ENCODE measurements around the gene ZNF213.

Gene ZNF213
- total RNA-seq = 8.1 reads per million, percentile 28 among the genes with 10 or more reads in this experiment

GRCh38 chr16:3134338-3135125 is at the start of gene ZNF213:
TSS of gene ZNF213 (plus strand) at chr16:3135029. CDS start at chr16:3137281, 2,252 bp downstream.
- peak; percentile 89 for DNase-seq

- DNase-seq = no peak
Observed at GRCh38 chr16:3085868-3086595, 48.8 kb upstream of the ZNF213 start.

- no peak for DNase-seq
Observed at GRCh38 chr16:3086596-3087242, 48.1 kb upstream of the ZNF213 start.

DNA sequence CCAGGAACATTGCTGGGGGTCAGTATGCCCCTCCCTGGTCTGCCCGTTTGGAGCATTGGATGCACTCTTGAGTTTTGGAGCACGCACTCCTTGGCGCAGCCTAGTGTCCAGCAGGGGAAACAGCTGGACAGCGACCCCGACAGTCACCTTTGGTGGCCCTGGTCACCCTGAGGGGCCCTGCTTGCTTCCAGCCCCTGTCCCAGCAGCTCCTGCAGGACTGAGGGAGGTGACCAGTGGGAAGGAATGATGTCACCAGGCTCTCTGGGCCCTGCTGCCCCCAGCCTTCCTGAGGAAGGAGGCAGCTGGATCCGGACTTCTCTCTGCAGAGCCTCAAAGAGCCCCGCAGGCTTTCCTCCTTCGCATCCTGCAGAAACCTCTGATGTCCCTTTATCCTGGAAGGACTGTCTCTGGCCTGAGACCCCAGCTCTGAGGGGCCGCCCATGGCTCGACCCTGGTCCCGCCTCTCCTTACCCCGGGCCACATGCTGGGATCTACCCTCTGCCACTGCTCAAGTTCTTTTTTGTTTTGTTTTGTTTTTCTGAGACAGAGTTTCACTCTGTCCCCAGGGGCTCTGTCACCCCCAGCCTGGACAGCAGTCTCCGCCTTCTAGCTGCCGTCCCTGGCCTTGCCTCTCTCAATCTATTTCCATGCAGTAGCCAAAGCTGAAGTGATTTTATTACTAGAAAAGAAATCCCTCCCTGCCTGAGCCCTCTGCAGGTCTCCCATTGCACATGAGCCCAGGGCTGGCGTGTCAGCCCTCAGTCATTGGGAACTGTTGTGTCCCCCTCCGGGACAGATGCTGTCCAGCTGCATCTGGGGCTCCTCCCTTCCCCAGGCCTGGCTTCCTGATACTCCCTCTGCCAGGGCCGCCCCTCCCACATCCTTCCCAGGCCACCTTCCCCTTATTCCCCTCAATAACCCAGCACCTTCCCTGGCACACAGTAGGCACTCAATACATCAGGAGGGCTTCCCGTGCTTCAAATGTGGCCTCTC is 47.3 kb upstream of the ZNF213 start:
- DNase-seq = no peak

DNA sequence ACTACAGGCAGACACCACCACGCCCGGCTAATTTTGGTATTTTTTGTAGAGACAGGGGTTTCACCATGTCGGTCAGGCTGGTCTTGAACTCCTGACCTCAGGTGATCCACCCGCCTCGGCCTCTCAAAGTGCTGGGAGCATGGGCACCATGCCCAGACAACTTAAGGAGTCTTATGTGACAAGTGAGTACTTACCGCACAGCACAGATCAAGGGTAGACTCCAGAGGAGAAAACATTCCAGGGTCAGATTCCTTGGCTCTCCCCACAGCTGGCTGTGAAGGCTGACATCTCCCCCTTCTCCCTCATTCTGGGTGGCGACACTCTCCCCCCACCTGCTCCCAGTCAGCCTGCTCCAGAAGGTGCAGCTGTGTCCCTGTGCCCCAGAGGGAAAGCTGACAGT is 46.4 kb upstream of the ZNF213 start:
- no peak for DNase-seq

GRCh38 chr16:3088925-3089716 is 45.7 kb upstream of the ZNF213 start:
- DNase-seq = no peak

GRCh38 chr16:3089717-3090592 is 44.9 kb upstream of the ZNF213 start:
- no peak for DNase-seq

DNA sequence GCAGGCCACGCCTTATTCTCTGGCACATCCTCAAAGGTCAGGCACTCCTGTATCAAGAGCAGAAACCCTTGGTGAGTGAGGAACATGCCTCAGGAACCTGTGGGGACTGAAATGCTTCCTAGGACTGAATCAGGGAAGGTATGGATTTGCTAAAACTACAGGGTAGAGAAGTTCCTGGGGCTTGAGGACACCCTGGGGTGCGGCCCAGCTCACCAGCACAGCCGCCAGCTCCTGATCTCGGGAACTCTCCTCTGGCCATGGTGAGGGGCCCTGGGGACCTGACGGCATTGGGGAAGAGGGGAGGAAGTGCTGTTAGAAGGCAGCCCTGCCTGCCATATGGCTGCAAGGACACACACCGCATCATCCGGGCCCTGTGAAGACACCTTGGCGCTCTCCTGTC is 43.3 kb upstream of the ZNF213 start:
- DNase-seq = no peak

- no peak for DNase-seq
Observed at GRCh38 chr16:3092501-3092941, 42.3 kb upstream of the ZNF213 start.

GRCh38 chr16:3094289-3095027 is 40.4 kb upstream of the ZNF213 start:
- DNase-seq = peak; percentile 46

GRCh38 chr16:3095869-3096268 is 39.0 kb upstream of the ZNF213 start:
- DNase-seq = peak; percentile 48

DNA sequence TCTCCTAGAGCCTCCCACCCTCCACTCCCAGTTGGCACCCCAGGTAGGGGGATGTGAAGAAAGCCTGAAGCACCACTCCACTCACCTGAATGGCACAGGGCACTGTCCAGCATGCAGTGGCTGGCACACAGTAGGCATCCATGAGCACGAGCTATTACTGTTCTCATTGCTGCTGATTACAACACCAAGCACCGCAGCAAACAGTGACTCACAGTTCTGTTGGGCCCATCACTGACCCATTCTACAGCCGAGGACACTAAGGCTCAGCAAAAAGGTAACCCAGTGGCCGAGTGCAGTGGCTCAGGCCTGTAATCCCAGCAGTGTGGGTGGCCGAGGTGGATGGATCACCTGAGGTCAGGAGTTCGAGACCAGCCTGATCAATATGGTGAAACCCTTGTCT is 38.5 kb upstream of the ZNF213 start:
- no peak for DNase-seq

GRCh38 chr16:3097266-3097665 is 37.6 kb upstream of the ZNF213 start:
- DNase-seq = no peak

- no peak for DNase-seq
Observed at GRCh38 chr16:3098459-3099394, 36.1 kb upstream of the ZNF213 start, which contains the start of gene ZSCAN10. TSS of gene ZSCAN10 (minus strand) at chr16:3099294. CDS start at chr16:3092937, 6,357 bp downstream.

DNA sequence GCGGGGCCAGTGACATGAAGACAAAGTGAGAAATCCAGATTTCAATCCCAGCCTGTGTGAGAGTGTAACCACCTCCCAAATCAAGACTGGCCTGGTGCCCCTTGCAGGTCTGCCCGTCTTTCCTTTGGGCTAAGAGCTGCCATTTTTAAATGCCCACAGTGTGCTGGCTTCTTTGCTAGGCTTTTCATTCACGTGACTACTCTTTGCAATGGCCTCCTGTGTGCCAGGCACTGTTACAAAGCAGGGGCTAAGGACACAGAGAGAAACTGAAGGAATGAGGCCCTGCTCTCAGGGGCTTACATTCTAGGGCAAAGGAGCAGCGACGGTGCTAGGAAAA is 35.5 kb upstream of the ZNF213 start:
- DNase-seq = no peak

- peak; percentile 78 for DNase-seq
Observed at GRCh38 chr16:3099732-3100499, 34.9 kb upstream of the ZNF213 start.

DNA sequence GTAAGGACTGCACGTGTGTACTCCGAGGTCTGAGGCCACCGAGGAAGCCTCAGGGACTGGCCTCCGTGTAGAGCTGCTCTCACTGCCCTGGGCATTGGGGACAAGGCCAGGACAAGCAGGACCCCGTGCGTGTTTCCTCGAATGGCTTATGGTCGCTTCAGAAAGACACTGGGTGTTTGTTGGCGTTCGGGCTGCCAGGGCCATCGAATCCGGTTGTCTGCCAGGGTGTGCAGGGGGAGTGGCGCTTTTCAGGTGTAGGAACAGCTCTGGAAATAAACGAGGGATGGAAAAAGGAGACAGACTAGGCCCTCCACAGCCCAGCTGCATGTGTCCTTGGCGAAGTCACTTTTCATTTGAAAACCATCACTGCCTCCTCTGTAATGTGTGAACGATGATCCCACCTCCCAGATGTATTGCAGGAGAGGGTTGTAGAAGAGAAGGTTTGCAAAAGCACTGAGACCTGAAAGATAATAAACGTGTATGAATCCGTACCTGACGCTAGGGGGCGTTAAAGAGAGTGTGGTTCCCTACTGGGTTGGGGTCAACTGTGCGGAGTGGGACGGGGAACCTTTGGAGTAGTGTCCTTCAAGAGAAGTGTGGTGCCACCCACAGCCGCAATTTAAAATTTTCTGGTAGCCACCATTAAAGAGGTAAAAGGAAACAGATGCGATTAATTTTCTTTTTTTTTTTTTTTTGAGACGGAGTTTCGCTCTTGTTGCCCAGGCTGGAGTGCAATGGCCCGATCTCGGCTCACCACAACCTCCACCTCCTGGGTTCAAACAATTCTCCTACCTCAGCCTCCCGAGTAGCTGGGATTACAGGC is 33.6 kb upstream of the ZNF213 start:
- DNase-seq = peak; percentile 38
